GM12872 (cell line): ENCODE measurements around the gene FHOD3.

Experiments
- TF ChIP-seq, protein P1 (sequence below): IDR thresholded peaks from 3 replicates; pipeline ENCODE4 v1.5.1; 2011; ENCODE audit warnings: low read depth, mild to moderate bottlenecking, low read length, moderate library complexity; ENCODE audit not compliant: insufficient read depth

FHOD3 gene

DNA sequence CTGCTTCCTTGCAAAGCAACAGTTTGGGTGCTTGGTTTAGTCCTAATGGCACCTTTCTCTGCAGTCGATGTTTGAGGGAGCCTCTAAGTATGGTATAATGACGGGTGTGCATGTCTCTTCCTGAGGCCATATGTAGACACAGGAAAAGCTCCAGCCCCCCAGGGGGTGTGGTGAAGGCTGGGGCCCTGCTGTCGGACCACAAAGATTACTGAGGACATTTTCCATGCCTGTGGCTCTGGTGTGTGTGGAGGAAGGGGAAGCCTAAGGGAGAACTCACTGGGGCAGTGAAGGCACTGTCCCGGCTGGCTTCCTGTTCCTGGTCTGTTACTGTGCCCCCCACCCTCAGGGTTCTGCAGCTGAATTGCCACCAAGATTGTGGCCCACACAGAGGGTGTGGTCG lies 187.1 kb downstream of the FHOD3 start:
- TF ChIP-seq, protein P1, sequence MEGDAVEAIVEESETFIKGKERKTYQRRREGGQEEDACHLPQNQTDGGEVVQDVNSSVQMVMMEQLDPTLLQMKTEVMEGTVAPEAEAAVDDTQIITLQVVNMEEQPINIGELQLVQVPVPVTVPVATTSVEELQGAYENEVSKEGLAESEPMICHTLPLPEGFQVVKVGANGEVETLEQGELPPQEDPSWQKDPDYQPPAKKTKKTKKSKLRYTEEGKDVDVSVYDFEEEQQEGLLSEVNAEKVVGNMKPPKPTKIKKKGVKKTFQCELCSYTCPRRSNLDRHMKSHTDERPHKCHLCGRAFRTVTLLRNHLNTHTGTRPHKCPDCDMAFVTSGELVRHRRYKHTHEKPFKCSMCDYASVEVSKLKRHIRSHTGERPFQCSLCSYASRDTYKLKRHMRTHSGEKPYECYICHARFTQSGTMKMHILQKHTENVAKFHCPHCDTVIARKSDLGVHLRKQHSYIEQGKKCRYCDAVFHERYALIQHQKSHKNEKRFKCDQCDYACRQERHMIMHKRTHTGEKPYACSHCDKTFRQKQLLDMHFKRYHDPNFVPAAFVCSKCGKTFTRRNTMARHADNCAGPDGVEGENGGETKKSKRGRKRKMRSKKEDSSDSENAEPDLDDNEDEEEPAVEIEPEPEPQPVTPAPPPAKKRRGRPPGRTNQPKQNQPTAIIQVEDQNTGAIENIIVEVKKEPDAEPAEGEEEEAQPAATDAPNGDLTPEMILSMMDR, result no peak

DNA sequence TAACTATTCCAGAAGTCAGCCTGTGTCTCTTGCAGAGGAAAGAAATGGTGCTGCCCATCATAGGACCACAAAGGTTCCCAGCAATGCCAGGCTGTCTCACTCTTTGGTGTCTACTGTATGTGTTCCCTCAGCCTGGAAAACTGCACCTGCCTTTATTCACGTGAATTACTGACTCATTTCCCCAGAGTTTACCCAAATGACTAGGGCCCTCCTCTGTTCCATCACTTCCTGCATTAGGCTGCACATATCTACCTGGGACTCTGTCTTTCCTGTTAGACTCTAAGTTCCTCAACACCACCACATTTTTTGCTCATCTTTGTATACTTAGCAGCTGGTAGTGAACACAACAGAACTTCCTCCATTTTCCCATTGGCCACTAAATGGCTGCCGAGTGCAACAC lies 188.3 kb downstream of the FHOD3 start:
- TF ChIP-seq, protein P1, result no peak

DNA sequence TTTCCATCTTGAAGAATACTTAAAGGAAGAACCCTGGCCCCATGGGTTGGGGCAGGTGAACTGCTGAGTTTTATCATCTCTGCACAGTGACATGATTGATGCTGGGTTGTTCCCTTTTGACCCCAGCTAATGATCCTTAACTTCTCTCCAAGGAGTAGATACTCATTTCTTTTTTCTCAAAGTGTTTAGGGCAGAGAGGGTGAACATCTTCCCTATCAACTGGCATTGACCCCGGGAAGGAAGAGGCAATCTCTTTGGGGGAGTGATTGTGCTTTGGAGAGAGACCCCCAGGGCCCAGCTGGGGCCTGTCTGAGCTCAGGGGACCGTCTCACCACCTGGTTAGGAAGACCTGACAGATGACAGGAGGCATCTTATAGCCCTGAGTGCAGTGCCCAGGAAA lies 190.6 kb downstream of the FHOD3 start:
- TF ChIP-seq, protein P1, result no peak

DNA sequence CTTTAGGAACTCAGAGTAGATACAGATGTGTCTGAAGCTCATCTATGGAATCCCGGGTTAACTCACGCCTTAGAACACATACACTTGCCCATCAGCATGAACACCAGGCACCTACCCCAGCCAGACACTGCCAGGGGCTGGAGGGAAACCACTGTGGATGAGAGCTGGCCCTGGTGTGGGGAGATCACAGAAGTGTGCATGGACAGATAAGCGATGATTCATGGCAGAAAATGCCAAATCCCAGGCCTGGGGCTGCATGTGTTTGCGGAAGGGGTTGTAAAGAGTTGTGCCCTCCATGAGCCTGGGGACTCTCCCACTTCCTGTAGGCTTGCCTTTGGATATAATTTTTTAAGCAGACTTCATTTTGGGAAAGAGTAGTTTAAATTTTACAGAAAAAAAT lies 193.4 kb downstream of the FHOD3 start:
- TF ChIP-seq, protein P1, result no peak

DNA sequence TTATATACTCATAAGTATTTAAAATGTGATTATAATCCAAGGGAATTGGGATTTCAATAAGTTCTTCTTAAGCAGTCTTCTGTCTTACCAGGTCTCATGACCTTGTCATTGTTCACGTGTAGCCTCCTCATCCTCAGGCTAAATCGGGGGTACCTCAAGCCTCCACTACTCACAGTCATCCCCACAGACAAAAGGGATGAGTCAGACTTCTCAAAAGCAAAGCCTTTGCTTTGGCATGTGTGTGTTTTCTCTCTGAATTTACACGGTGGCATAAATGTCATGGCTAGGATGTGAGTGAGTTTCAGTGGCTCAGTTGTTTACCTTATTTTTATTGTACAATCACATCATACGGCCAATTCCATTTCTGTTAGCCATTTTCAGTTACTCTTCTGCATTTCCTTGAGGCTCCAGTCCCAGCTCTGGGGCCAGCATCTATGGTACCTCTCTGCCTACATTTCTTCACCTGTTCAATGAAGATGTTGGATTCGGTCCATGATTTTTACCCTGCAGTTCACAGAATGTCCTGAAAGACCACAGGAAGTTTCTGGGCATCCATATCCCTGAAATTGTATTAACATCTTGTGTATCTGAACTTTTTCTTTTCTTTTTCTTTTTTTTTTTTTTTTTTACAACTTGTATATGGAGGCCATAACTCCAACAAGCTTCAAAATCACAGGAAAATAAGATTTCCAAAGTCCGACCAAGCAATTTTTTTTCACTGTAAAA lies 195.3 kb downstream of the FHOD3 start:
- TF ChIP-seq, protein P1, result no peak

DNA sequence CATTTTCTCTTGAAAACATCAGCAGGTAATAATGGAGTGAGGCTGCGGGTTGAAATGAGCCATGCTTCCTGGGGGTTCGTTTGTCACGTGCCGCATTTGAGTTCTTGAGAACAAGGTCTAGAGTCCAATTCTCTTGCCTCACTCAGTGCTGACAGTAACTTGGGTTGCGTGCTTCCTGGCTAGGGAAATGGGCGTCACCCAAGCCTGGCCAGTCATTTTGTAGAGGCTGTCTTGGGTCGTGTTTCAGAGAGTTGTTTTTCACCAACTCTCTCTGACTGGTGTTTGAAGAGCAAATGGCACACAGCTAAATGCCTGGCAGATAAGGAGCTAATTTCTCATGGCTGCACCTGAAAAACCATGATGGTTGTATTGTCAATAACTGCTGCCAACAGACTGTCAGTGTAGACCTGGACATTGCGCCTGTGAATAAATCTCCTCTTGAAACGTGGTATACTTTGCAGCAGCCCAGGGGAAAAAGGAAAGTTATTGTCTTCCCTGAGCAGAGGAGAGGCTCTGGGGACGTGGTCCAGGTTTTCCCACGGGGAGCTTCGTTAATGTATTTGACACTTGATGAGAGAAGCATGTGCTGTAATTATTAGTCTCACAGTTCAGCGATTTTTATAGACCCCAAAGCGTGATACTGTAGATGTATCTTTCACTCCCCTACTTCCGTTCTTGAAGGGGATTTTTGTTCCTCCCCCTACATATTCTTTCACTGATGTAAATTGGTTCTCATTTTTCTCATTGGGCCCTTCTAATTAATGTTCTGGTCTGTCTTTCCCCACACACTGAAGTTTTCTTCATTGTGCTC lies 196.0 kb downstream of the FHOD3 start:
- TF ChIP-seq, protein P1, result no peak

DNA sequence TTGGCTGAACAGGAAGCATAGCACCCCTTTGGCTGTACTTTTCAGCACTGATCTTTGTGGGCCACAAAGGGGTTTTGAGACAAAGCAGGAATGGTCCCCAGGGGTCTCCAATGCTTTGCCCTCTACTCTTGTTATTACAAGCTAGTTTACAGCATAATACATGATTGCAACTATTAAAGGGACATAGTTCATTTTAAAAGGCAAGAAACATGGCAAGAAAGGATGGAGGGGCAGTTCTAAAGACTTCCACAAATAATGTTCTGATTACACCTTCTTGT lies 196.6 kb downstream of the FHOD3 start:
- TF ChIP-seq, protein P1, result no peak
